COLO668 (cell line): ENCODE data around the gene C10orf62.
"Not testable (repeated sequence)": the region's sequence is repeated elsewhere in the genome, so short reads cannot be mapped to it uniquely, and the experiment has no call there.

Source experiments
- DNase-seq: peaks from one replicate; lab custom pipeline; 2025; ENCODE audit not compliant: unreplicated experiment; lab: John Stamatoyannopoulos, UW

C10orf62 gene, protein sequence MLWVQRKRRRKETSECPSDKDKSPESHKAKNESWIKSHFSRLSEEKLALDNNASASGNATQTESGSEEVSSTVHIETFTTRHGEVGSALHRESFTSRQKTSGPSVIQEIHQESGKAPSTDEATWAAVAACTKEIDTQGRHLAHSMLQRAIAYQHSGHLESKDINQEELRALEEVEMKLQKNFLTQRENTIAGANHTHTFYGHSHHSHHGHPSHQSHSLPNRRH

DNA sequence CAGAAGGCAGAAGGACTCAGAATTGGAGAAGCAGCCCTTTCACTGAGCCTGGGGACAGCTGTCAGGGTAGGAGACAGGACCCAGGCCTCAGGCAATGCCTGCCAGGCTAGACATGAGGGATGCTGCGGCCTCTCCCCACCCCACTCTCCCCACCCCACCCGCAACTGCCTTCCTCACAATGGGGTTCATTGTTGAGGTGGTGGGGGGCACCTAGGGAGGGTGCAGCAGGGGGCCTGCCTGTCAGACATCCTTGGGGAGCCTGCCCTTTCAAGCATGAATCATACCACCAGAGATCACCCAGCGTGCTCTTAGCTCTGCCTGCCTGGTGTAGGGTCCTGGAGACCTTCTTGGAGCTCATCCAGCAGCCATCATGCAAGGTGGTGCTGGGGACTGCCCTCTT is at the start of gene C10orf62:
C10orf62 (plus strand) TSS at position 243 of the 400 bp plus-strand sequence. CDS start 177 bp downstream, outside the sequence.
- DNase-seq, result no peak

DNA sequence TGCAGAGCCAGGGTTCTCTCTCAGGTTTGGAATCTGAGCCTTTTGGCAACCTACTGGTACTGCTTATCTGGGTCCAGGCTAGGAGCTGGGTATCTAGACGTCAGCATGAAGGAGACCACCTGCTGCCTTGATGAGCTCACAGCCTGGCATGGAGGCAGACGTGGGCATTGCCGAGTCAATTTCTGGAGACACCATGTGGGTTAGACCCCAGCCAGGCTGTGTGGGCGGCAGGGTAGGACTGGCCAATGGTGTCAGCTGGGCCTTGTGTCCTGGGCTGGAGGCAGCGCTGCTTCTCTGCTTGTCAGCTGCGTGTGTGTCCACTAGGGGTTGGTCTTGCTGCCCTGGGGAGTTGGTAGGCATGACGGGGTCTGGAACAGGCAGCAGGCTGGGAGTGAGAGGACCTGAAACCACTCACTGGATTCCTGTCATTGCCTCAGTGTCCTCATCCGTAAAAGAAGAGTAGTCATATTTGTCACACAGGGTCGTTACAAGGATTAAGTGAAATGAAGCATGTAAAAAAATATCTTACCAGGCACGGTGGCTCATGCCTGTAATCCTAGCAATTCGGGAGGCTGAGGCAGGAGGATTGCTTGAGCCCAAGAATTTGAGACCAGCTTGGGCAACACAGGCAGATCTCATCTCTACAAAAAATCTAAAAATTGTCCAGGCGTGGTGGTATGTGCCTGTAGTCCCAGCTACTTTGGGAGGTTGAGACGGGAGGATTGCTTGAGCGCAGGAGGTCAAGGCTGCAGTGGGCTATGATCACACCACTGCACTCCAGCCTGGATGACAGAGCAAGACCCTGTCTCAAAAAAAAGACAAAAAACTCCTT is 48.6 kb upstream of the C10orf62 start:
- DNase-seq, result no peak

DNA sequence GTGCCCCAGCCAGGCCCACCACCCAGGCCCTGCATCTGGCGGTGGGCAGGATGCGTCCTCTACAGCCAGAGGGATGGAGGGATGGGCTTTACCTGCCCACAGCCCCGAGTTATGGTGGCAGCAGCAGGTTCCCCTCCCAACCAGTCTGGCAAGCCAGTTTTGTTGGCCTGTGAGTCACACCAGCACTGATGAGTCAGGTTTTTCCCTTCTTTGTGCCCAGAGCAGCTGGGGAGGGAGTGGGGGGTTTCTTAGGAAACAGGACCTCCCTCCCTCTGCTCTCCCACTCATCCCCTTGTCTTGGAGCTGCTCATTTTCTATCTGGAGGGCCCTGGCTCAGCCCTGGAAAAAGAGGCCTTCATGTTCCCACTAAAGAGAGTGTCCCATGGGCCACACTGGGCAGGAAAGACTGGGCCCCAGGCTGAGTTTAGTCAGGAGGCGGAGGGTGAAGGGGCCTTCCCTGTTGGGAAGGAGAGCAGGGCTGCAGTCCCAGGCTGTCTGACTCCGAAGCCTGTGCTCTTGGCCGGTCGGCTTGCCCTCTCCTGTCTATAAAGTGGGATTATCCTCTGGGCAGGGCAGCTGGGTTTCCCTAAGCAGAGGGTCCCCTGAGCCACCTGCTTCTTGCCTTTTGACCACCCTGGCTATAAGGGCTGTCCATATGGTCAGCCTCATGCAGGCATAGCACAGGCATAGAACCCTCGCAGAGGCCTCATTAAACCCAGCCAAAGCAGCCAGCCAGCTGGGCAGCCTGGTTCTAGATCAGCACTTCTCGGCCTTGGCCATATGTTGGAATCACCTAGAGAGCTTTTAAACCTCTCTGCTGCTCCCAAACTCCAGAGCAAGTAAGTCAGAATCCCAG is 47.1 kb upstream of the C10orf62 start:
- DNase-seq, result peak; percentile 13

DNA sequence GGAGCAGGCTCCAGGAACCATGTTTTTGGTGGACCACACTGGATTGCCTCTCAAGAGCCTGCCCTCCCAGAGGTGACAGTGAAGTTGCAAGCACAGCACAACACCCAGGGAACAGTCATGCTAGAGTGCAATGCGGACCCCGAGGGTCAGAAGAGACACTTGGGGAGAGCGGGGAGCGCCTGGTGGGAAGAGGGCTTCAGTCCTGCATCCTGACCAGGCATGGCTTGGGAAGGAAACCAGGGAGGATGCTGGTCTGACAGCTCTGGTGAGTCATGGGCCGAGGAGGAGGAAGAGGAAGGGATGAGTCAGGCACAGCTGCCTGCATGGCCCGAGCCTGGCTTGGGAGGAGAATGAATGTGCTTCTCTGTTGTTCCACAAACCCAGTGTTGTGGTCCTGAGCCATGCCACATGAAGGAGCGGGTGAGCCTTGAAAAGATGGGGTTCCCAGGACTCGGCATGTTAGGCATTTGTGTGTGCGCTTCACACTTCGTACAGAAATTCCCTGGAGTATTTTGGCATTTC is 46.4 kb upstream of the C10orf62 start:
- peak; percentile 26 for DNase-seq

DNA sequence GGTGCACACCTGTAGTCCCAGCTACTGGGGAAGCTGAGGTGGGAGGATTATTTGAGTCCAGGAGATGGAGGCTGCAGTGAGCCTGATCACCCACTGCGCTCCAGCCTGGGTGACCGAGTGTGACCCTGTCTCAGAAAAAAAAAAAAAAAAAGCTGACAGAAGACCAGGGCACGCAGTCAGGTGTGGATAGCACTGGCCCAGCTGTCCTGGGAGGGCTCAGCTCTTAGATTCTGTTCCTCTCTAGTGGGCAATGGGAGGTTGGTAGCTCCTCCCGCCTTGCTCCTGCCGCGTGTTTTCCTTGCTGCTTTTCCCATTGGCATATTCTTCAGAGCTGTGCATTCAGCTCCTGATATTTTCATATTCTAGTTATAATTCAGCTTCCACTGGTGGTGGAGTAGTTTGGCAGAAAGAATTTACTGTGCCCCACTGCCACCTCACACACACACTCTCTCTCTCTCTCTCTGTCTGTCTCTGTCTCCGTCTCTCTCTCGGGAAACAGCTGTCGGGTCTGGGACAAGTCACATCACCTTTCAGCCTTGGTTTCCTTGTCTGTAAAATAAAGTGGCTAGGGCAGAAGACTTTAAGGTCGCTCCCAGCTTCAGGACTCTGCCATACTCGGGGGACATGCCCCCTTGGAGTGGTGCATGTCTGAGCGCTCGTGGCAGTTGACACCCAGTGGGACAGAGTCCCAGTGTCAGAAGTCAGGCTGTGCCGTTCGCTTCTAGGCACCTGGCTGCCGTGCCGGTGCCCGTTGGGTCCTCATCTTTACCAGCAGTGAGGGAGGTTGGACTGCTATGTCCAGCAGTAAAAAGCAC is 42.9 kb upstream of the C10orf62 start:
- DNase-seq, result no peak

DNA sequence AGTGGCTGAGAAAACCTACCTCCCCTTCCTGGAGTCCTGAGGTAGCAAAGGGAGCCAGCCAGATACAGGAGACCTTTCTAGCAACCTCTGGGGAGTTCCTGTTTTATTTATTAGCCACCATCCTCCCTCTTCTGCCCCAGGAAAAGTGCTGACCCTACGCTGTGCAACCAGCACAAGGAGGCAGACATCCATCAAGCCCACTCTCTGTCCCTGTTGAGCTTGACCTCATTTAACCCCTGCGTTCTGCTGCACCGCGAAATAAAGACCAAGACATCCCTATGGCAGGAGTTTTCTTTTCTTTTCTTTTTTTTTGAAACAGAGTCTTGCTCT is 42.3 kb upstream of the C10orf62 start:
- DNase-seq, result no peak

DNA sequence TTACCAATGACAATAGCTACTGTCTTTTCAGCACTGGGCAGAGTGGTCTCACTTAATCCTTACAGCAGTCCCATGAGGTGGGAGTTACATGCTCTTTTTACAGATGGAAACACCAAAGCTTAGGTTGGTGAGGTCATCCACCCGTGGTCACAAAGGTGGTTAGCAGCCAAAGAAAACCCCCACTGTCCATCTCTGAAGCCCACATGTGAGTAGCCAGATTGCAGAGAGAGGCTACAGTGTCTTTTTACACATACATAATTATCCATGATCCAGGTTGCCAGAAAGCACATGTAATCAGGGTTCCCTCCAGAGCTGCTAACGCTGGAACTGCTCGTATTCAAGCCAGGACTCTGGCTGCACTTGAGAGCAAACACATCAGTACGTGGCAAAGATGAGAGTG is 41.6 kb upstream of the C10orf62 start:
- DNase-seq, result no peak

DNA sequence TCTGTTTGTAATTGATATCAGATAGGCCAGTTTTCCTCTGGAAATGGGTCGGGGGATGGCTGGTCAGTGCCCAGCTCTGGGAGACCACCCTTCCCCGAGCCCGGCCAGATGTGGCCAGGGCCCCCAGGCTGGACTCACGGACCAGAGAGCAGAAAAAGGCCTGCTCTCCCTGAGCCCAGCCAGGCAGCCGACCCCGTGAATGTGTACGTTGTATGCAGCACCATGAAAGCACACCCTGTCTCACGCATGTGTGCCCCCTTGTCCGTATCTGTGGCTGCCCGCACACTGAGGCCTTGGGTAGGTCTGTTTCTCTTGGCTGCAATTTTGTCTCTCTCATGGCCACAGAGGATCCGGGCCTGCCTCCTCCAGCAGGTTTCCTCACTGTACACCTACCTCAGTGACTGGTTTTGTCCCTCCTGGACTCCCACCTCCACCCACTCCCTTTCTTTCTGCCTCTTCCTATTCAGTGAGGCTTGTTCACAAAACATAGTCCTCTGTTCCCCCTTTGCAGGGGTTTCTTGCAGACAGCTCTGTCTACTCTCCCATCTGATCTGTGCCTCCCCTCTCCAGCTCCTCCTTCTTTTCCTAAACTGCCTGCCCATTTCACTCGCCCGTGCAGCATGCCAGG is 40.6 kb upstream of the C10orf62 start:
- DNase-seq, result no peak

DNA sequence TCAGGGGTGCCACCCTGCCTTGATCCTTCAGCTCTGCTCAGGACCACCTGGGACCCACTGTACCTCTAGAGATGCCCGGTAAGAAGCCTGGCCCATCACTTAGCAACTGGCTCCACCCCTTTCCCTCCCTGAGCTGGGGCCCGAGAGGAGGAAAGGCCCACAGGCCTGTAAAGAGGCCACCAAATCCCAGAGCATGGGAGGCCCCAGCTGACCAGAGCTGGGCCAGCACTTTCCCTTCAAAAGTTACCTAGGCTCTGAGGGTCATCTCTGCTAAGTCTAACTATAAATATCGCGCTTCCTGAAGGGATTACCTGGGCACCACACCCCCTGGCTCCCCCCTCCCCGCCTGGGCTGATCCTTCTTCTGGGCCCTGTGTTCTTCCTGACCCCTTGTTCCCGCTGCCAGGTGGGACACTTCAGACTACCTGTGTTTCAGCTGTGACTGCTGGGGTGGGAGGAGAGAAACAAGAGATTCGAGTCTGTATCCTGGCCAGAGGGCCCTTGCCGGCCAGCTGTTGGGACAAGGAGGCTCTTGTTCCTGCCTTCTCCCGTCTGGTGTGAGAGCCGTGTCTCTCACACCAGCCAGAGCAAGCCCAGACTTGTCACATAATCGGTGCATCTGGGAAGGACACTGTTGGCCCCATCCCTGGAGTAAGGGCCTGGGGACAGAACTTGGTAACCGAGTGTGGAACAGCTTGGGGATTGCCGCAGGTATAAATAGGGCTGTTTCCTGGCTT is 39.8 kb upstream of the C10orf62 start:
- peak; percentile 4 for DNase-seq

DNA sequence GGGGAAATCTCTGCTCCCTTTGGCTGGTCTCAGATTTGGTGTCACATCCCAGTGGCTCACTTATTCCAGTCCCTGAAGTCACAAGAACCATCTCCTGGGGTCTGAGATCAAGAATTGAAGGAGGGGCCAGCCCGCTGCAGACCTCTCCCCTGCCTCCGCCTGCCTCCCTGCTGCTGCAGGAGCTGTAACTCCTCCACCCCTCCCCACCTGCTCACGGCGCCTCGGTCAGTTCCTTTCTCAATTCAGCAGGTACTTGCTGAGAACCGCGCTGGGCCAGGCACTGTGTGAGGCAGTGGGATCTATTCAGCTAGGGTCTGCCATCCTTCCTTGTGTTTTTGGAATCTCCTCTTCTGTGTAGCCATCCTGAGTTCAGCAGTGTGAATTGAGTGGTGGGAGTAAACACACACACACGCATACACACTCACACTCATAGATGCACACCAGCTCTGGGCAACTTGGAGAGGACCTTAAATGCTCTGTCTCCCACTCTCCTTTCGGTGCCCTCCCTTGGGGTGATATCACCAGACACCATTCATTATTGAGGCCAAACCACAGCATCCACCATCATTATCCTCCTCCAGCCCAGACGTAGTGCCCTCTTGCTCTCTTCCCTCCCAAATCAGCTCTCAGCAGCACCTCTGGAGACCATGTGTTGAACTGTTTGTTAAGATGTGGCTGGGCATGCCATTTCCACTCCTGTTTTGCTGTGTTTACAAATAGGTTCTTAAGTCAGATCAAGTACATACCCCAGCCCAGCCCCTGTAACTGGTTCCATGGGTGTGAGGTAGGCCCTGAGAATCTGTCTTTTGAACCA is 39.0 kb upstream of the C10orf62 start:
- no peak for DNase-seq

DNA sequence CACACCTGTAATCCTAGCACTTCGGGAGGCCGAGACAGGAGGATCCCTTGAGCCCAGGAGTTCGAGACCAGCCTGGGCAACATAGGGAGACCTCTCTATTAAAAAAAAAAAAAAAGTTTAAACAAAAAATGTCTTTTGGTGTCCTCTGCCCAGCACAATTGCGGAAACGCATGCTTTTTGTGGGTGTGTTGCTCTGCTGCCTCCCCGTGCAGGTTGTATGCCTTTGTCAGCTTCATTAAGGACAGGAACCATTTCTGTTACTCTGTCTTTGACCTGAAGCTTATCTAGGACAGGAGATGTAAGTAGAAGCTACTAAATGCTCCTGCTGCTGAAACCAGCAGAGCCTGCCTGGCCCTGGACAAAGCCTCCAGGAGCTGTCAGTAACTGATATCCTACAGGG is 38.2 kb upstream of the C10orf62 start:
- DNase-seq, result no peak

DNA sequence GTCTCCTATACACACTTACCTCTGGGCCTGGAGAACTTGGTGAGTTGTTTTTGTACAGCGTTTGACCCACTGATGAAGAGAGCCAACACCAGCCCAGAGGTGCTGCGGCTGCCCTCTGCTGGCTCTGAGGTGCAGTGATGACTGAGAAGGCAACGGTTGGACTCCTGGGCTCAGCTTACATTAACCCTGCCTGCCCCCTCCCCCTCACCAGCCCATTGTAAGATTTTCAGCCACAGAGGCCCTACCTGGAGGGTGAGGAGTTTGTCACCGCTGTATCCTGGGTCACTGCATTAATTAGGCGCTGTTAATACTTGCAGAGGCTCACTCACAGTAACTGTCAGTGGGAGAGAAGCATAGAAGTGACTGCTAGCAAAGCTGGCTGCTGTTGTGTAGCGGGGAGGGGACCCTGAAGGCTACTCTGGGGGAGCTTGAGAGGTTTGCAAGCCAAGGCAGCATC is 35.9 kb upstream of the C10orf62 start:
- peak; percentile 33 for DNase-seq

DNA sequence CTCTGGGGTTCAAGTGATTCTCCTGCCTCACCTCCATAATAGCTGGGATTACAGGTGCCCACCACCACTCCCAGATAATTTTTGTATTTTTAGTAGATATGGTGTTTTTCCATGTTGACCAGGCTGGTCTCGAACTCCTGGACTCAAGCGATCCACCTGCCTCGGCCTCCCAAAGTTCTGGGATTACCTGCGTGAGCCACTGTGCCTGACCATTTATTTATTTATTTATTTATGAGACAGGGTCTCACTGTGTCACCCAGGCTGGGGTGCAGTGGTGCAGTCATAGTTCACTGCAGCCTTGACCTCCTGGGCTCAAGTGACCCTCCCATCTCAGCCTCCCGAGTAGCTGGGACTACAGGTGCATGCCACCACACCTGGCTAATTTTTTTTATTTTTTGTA is 35.2 kb upstream of the C10orf62 start:
- DNase-seq, result not testable (repeated sequence)

DNA sequence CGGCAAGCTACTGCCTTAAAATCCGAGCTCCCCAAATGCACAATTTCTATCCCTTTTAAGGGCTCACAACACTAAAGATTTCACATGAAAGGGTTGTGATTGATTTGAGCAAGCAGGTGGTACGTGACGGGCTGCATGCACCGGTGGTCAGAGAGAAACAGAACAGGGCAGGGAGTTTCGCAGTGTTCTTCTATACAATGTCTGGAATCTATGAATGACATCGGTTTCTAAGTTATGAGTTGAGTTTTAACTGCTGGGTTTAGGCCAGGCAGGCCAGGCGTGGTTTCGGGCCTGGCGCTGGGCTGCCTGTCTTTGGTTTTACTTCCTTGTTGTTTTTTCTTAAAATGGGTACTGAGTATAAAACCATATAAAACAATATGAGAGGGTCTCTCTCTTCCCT is 34.0 kb upstream of the C10orf62 start:
- DNase-seq, result not testable (repeated sequence)

DNA sequence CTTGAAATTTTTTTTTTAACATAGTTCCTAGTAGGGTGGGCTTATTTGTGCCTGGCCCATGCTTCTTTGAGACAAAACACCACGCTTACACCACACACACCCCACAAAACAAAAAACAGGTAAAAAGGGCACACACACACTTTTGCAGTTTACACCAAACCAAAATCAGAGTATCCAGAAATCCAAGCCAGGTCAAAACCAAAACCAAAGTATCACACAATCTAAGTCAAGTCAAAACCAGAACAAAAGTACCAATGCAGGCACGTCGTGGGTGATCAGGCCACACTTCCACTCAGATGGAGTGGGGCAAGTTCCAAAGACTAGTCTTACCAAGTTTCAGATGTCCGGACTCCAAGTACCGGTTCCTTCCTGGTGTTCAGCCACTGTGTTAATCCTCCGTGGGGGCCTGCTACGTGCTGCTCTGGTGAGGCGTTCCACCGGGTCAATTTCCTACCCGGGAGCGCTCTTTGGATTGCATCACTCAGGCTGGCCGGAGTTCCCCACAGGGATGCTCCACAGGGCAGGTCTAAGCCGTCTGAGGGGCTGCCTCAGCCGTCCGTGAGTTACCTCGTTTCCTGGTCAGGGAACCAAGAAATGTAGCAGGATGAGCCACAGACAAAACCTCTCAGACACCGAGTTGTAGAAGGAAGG is 28.7 kb upstream of the C10orf62 start:
- not testable (repeated sequence) for DNase-seq

DNA sequence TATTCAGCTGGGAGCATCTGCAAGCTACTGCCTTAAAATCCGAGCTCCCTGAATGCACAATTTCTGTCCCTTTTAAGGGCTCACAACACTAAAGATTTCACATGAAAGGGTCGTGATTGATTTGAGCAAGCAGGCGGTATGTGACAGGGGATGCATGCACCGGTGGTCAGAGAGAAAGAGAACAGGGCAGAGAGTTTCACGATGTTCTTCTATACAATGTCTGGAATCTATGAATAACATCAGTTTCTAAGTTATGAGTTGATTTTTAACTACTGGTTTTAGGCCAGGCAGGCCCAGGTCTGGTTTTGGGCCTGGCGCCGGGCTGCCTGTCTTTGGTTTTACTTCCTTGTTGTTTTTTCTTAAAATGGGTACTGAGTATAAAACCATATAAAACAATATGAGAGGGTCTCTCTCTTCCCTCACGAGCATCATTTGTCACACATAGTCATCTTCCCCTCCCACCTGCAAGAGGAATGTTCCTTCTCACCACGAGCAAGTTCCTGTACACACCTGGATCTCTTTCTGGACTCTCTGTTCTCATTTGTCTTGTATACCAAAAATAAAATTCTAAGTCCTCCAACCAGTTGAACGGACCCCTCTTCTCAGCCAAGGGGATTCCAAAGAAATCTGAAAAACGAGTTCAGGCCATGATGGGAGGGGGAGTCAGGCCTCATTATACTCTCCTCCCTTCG is 28.0 kb upstream of the C10orf62 start:
- not testable (repeated sequence) for DNase-seq

DNA sequence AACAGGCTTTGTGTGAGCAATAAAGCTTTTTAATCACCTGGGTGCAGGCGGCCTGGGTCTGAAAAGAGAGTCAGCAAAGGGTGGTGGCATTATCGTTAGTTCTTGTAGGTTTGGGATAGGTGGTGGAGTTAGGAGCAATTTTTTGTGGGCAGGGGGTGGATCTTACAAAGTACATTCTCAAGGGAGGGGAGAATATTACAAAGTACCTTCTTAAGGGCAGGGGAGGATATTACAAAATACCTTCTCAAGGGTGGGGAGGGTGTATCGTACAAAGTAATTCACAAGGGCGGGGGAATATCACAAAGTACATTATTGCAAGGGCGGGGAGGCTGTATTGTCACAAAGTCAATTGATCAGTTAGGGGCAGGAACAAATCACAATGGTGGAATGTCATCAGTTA is 27.2 kb upstream of the C10orf62 start:
- not testable (repeated sequence) for DNase-seq
